Liver (tissue), 3 donors: ENCODE results near the gene NTM.

ENCODE experiments used
- CTCF ChIP-seq: fragments of 150-350 bp; IDR thresholded peaks from 2 replicates; pipeline ENCODE4 v1.5.1; 2017; ENCODE audit warnings: improper control_type of control experiment, low read depth, low read length; ENCODE audit not compliant: missing input control
- EGR1 ChIP-seq, 2 donors: IDR thresholded peaks; 2 replicates each; pipeline ENCODE4 v1.6.1; 2016 to 2018; ENCODE audit warnings: antibody characterized with exemption in 2 of 2, low read depth in 2 of 2
- JUND ChIP-seq, 2 donors: IDR thresholded peaks; 2 replicates each; pipeline ENCODE4 v1.6.1; 2016; ENCODE audit warnings: antibody characterized with exemption in 2 of 2
- SP1 ChIP-seq: IDR thresholded peaks from 2 replicates; pipeline ENCODE4 v1.6.1; 2018; ENCODE audit warnings: antibody characterized with exemption, mild to moderate bottlenecking
- donor health status: healthy.
- donor health status: healthy.

- TF ChIP-seq SP1 (no peak), JUND (IDR thresholded peaks at IDR 0.05) (no peak), CTCF (no peak), EGR1 (IDR thresholded peaks at IDR 0.05; ENCODE audit: low read depth in 2 of 2) (no peak)
Observed at GRCh38 chr11:131998020-131998419, 627.6 kb downstream of the NTM start.
